Measurements from ENCODE around the gene SLC6A9. TPM values are rescaled to one million over a fixed set of nuclear protein-coding genes. Genes with fewer than 3 reads are reported as not detected.

The SLC6A9 gene
- total RNA-seq, 2 experiments from 2014 or later = 6.5 to 7.4 TPM

GRCh38 chr1:43971336-43971980 is 59.8 kb downstream of the SLC6A9 start:
- Mint-ChIP-seq H3K9me3 (no peaks in the 10 kb centered on the region), H3K36me3 (ENCODE audit: low read depth) (peaks cover 27% of the 10 kb centered on the region), H3K4me3 (peak overlapping the region; percentile 85), H3K27me3 (no peaks in the 10 kb centered on the region), H3K4me1 (ENCODE audit: low read depth) (peaks cover 28% of the 10 kb centered on the region), H3K27ac (no peak overlapping the region)
- ChIA-PET POLR2A (interaction anchor here (1.3 to 2.4 kb wide), 6 partner anchors 16 to 59 kb away, joined by 3 to 9 read pairs (median 3); partner anchors contain the start of genes CCDC24, IPO13 and SLC6A9), CTCF (interaction anchor here (1.1 to 2.9 kb wide), 5 partner anchors 26 to 208 kb away, joined by 4 to 9 read pairs (median 5); no protein-coding TSS in a partner anchor)
- intact Hi-C loops (cut with micrococcal nuclease) = no loop called here
- ATAC-seq (no peak), DNase-seq (no peak)
- no peak for TF ChIP-seq CTCF (IDR thresholded peaks at IDR 0.05)

GRCh38 chr1:43970911-43971310 is 60.4 kb downstream of the SLC6A9 start:
- no peak for DNase-seq
- intact Hi-C loops (cut with micrococcal nuclease) = no loop called here
- no peak for TF ChIP-seq CTCF (IDR thresholded peaks at IDR 0.05)
- no peaks in the 10 kb centered on the region for H3K9me3 Mint-ChIP-seq
- H3K27ac Mint-ChIP-seq = no peak overlapping the region
- POLR2A ChIA-PET = interaction anchor here (0.8 to 2.4 kb wide), 7 partner anchors 16 to 60 kb away, joined by 3 to 9 read pairs (median 4); partner anchors contain the start of genes CCDC24, IPO13 and SLC6A9
- ATAC-seq = no peak
- H3K4me1 Mint-ChIP-seq (ENCODE audit: low read depth) = peaks cover 23% of the 10 kb centered on the region
- CTCF ChIA-PET = interaction anchor here (0.7 to 2.9 kb wide), 4 partner anchors 34 to 208 kb away, joined by 3 to 9 read pairs (median 5); no protein-coding TSS in a partner anchor
- peaks cover 21% of the 10 kb centered on the region for H3K36me3 Mint-ChIP-seq (ENCODE audit: low read depth)
- peak overlapping the region; percentile 85 for H3K4me3 Mint-ChIP-seq
- H3K27me3 Mint-ChIP-seq = no peaks in the 10 kb centered on the region

GRCh38 chr1:43970502-43970901 is 60.8 kb downstream of the SLC6A9 start:
- Mint-ChIP-seq H3K9me3 (no peaks in the 10 kb centered on the region), H3K4me3 (peak overlapping the region; percentile 85), H3K36me3 (ENCODE audit: low read depth) (peaks cover 21% of the 10 kb centered on the region), H3K4me1 (ENCODE audit: low read depth) (peaks cover 21% of the 10 kb centered on the region), H3K27me3 (no peaks in the 10 kb centered on the region), H3K27ac (peak overlapping the region; percentile 80)
- ATAC-seq (no peak), DNase-seq (no peak)
- no peak for TF ChIP-seq CTCF (IDR thresholded peaks at IDR 0.05)
- ChIA-PET POLR2A (interaction anchor here (0.7 to 2.4 kb wide), 8 partner anchors 16 to 1020 kb away, joined by 3 to 9 read pairs (median 4); partner anchors contain the start of genes CCDC24, IPO13 and SLC6A9), CTCF (interaction anchor here (0.7 to 2.9 kb wide), 5 partner anchors 35 to 207 kb away, joined by 3 to 9 read pairs (median 5); no protein-coding TSS in a partner anchor)
- intact Hi-C loops (cut with micrococcal nuclease) = no loop called here

GRCh38 chr1:43969746-43970466 is 61.4 kb downstream of the SLC6A9 start, which contains the start of gene DPH2:
Gene DPH2, plus strand, starts transcription at chr1:43970010. Its CDS starts 166 bp downstream, at chr1:43970176.
- H3K4me3 Mint-ChIP-seq = peak within 1 kb of the TSS; percentile 85
- CTCF ChIA-PET = interaction anchor here (0.7 to 2.9 kb wide), 4 partner anchors 35 to 73 kb away, joined by 3 to 9 read pairs (median 4); no protein-coding TSS in a partner anchor
- no peaks in the 10 kb centered on the region for H3K27me3 Mint-ChIP-seq
- H3K27ac Mint-ChIP-seq = peak within 1 kb of the TSS; percentile 80
- POLR2A ChIA-PET = interaction anchor here (0.7 to 2.4 kb wide), 8 partner anchors 15 to 1020 kb away, joined by 3 to 9 read pairs (median 4); partner anchors contain the start of genes IPO13 and SLC6A9
- peaks cover 21% of the 10 kb centered on the region for H3K36me3 Mint-ChIP-seq (ENCODE audit: low read depth)
- no peak for TF ChIP-seq CTCF (IDR thresholded peaks at IDR 0.05)
- DNase-seq = peak; percentile 99
- peak; percentile 93 for ATAC-seq
- H3K9me3 Mint-ChIP-seq = no peaks in the 10 kb centered on the region
- intact Hi-C loops (cut with micrococcal nuclease) = no loop called here
- H3K4me1 Mint-ChIP-seq (ENCODE audit: low read depth) = peaks cover 21% of the 10 kb centered on the region
